C4-2B (cell line): ENCODE measurements around the gene SARDH.

Experiments
- CTCF ChIP-seq: fragments of 450-650 bp; conservative IDR thresholded peaks from 2 replicates; pipeline ENCODE4 v1.5.1; 2017; ENCODE audit warnings: mild to moderate bottlenecking
- ZFX ChIP-seq: fragments of 450-650 bp; IDR thresholded peaks from 2 replicates; pipeline ENCODE4 v1.6.1; 2017

- TF ChIP-seq CTCF (no peak), ZFX (no peak)
Measured at GRCh38 chr9:133701981-133702797, 36.0 kb downstream of the SARDH start.
